GM21786 (cell line): ENCODE measurements around the gene RGL4.
A peak's percentile ranks its signal among the peaks of the same experiment; 100 is the strongest.

Experiments used
- ATAC-seq: cut with Tn5 transposase; IDR thresholded peaks from one replicate; pipeline ENCODE4 v1.9.1; 2021; ENCODE audit not compliant: unreplicated experiment

The RGL4 gene

GRCh38 chr22:23697031-23697970 is 6.5 kb downstream of the RGL4 start:
- no peak for ATAC-seq

- ATAC-seq, result no peak
These were observed 7.3 kb downstream of the RGL4 start for GRCh38 chr22:23698094-23698493.

- ATAC-seq, result no peak
These were observed 7.9 kb downstream of the RGL4 start for GRCh38 chr22:23698673-23699235.

- ATAC-seq, result no peak
These were observed 9.9 kb downstream of the RGL4 start for GRCh38 chr22:23700706-23701105.

GRCh38 chr22:23704062-23704461 is 13.2 kb downstream of the RGL4 start:
- no peak for ATAC-seq

GRCh38 chr22:23704829-23705228 is 14.0 kb downstream of the RGL4 start:
- ATAC-seq, result no peak

- ATAC-seq, result no peak
These were observed 14.5 kb downstream of the RGL4 start for GRCh38 chr22:23705358-23705757.

- no peak for ATAC-seq
These were observed 17.5 kb downstream of the RGL4 start for GRCh38 chr22:23708270-23708669.

GRCh38 chr22:23709107-23709506 is 18.3 kb downstream of the RGL4 start:
- no peak for ATAC-seq

GRCh38 chr22:23712256-23712655 is 21.4 kb downstream of the RGL4 start:
- no peak for ATAC-seq

GRCh38 chr22:23713696-23714595 is 23.1 kb downstream of the RGL4 start:
- ATAC-seq, result no peak

GRCh38 chr22:23714596-23715578 is 24.1 kb downstream of the RGL4 start:
- ATAC-seq, result no peak

GRCh38 chr22:23715806-23716375 is 25.1 kb downstream of the RGL4 start:
- ATAC-seq, result no peak

- ATAC-seq, result peak; percentile 70
These were observed 26.3 kb downstream of the RGL4 start for GRCh38 chr22:23716811-23717801.

- no peak for ATAC-seq
These were observed 27.8 kb downstream of the RGL4 start for GRCh38 chr22:23718371-23719165.

- ATAC-seq, result no peak
These were observed 30.0 kb downstream of the RGL4 start for GRCh38 chr22:23720855-23721254.

- no peak for ATAC-seq
These were observed 31.3 kb downstream of the RGL4 start for GRCh38 chr22:23722160-23722559.

GRCh38 chr22:23722724-23723123 is 31.9 kb downstream of the RGL4 start:
- ATAC-seq, result no peak
